OCI-M2 (cell line): ENCODE data around the gene UCHL1.

ENCODE experiments used
- DNase-seq: peaks from one replicate; lab custom pipeline; 2025; ENCODE audit not compliant: unreplicated experiment; lab: John Stamatoyannopoulos, UW

UCHL1 gene

DNA sequence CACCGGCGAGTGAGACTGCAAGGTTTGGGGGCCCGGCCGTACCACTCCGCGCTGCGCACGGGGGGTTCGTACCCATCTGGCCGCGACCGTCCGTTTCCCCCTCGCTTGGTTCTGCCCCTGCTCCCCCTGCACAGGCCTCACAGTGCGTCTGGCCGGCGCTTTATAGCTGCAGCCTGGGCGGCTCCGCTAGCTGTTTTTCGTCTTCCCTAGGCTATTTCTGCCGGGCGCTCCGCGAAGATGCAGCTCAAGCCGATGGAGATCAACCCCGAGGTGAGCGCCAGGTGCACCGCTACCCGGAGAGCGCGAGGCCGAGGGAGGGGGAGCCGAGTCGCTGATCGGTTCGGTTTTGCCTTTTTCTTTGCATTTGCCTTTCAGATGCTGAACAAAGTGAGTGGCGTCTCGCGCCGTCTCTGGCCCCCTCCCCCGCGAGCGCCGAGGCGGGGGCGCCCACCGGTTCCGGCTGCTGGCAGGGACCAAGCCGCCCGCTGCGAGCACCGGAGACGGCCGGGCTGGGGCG is at the start of gene UCHL1:
TSS of gene UCHL1 (plus strand) at position 189 of the 517 bp plus-strand sequence. CDS start at position 238, 49 bp downstream.
- no peak for DNase-seq

DNA sequence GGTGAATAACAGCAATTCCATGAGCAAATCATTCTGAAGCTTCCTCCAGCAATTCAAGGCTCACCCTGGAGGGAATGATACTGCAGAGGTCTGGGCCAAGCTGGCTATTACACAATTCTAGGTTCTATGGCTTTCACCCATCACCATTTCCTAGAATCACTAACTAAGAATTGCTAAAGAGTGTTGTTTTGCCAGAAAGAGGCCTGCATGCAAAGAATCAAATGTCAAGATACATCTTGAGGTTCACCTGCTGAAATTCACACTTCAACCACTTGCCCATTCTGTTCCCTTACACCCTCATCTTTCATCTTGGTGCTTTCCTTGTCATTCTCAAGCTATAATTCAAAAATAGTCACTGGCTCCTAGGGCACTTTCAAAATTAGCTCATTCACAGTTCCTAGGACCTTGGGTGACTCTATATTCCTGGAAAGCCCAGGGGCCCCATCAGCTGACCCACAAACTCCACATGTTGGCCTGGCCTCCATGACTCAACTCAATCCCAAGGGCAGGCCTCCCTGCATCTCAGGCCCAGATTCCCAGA is 49.4 kb upstream of the UCHL1 start:
- DNase-seq, result no peak

DNA sequence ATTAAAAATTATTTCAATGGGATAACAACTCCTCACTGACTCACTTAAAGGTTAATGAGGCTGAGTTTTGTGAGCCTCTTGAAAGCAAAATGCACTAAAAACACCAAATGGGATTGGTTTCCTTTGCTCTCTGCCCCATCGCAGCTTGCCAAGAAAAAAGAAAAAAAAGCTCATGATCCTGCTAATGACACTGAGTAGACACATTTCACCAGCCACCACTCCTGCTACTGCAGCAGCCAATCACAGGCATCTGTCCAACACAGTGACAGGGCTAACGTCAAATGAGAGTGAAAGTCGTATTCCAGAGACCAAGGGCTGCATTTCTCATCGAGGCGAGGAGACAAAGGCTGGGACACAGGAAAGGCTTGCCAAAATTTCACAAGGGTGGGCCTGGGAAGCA is 47.5 kb upstream of the UCHL1 start:
- DNase-seq, result no peak

DNA sequence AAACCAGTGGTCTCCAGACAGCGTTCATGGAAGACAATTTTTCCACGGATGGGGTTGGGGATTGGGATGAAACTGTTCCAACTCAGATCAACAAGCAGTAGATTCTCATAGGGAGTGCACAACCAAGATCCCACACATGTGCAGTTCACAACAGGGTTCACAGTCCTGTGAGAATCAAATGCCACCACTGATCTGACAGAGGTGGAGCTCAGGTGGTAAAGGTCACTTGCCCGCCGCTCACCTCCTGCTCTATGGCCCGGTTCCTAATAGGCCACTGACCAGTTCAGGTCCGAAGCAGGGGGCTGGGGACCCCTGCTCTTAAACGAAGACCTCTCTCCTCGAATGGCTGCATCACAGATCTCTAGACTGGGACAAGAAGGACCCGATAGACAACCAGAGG is 46.8 kb upstream of the UCHL1 start:
- DNase-seq, result no peak

DNA sequence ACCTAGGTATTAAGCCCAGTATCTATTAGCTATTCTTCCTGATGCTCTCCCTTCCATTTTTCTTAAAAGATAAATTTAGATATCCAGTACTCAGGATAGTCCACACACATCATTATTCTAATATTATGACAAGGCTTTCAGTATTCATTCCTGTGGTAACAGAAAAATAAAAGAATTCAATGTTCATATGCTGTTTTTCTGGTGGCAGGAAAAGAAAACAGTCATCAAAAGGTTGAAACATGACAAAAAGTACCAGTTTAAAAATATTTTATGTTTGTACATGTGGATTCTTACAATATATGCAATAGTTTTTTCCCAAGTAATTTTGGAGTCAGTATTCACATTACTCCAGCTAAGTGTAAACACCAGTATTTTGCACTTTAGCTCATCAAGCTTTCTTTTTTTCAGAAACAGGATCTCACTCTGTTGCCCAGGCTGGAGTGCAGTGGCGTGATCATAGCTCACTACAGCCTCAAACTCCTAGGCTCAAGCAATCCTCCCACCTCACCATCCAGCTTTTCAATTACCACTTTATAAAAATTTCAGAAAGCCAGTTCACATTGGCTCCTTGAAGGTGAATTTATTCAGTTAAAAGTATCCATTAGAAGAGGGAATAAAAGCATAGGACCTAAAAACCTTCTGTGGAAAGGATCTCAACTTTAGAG is 44.6 kb upstream of the UCHL1 start:
- no peak for DNase-seq

DNA sequence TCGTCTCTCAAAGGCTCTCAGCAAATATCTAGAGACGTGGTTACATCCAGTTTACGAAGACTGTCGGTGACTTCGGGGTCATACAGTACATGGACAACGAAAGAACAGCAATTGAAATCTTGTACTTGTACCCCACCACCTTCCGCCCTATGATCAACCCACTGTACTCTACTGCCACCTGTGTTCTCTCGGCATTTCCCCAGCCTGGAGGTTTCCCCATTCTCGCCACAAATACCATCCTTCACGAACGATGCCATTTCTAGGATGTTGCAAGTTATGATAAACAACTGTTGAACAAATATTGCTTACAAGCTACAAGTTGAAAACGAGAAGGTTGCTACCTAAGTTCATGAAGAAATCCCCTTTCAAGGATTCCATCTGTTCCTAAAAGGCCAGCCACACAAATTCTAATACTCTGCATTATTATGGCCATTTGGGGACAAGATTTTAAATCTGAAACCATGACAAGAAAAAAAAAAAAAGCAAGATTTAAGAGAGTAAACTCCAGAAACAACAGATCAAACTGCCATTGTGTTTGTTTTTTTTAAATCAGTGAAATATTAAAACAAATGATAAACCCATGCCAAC is 44.0 kb upstream of the UCHL1 start:
- no peak for DNase-seq

DNA sequence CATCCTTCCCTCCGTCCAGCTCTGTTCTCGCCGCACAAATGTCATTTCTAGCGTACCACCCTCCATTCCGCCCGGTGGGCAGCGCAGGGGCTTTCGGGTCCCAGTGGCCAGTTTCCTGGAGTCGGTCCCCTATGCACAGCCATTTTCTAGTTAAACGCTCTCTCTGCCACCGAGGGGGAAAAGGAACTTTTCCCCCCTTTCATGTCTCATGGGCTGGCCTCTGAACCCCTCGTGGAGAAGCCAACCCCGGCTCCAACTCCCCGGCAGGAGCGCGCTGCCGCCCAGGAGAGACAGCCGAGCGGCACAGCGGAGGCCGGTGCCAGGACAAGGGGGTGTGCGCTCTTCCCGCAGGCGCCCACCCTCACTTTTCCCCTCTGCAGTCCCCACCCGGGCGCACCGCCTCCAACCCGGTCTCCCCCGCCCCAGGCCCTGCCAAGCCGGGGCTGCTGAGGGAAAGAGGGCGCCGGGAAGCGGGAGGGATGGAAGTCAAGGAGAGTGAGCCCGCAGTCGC is 43.0 kb upstream of the UCHL1 start:
- no peak for DNase-seq

DNA sequence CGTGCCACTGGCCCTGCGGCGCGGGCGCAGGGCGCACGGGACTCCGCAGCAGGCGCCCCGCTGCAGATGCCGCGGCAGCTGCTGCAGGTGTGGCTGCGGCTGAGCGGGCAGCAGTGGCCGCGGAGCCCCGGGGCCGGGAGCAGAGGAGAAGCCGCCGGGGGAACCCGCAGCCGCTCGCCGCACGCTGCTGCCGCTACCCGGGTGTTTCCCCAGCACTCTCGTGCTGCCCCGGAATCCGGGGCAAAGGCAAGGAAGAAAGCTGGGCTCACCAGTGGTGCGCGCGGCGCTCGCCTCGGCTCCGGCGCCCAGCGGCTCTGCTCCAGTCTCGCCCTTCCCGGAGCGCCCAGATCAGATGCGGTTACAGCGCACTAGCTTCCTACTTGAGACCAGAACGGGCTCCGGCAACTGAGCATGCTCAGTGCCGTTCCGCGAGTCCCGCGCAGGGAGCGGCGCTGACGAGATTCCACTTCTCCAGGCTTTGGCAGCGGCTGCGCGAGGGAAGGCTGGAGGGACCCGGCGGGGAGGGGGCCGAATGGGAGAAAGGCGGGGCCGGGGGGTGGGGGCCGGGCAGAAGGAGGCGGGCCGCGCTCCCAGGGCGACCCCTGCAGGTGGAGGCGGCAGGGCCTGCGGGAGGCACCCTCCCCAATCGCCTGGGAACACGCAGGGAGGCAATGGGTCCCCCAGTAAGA is 42.4 kb upstream of the UCHL1 start, which contains the start of gene APBB2:
TSS of gene APBB2 (minus strand) at position 407 of the 689 bp plus-strand sequence. CDS start 181,288 bp downstream, outside the sequence.
- no peak for DNase-seq

DNA sequence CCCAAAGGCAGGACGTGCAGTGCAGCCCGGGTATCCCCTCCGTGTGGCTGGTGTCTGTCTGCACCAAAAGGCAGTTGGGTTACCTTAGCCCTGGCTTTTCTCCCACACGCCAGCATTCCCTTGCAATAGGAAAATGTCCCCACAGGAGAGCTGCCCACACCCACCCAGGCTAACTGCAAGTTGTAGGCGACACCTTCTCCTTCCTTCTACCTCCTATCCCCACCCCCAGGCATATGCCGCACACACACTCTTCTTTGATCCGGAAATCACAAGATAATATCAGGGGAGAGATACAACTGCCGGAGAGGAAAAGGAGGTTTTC is 41.9 kb upstream of the UCHL1 start:
- no peak for DNase-seq

DNA sequence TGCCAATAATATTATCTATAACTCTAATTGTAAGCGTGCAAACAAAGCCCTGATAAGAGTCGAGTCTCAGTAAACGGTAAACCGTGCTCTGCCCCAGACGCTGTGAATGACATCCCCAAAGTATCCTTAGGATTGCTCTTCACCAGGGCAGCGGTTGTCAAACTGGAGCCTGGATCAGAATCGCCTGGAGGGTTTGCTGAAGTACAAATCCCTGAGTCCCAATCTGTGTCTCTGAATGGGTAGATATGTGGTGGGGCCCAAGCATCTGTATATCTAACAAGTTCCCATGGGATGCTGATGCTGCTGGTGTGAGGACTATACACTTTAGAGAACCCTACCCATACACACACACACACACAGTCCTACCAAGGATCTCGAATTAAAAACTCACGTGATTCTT is 41.6 kb upstream of the UCHL1 start:
- no peak for DNase-seq

DNA sequence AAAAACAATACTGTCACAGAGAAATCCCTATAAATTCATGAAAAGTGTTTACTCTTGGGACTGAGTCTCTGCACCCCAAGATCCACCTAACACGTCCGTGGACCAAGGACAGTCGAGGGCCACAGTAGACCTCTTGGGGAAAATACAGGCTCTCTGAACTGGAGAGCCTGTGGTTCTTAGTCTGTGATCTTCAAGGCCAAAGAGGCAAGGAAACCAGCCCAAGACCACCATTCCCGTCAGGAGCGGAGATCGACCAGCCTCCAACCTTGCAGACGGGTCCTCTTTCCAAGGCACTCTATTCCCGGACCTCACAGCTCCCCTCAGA is 40.8 kb upstream of the UCHL1 start:
- no peak for DNase-seq

DNA sequence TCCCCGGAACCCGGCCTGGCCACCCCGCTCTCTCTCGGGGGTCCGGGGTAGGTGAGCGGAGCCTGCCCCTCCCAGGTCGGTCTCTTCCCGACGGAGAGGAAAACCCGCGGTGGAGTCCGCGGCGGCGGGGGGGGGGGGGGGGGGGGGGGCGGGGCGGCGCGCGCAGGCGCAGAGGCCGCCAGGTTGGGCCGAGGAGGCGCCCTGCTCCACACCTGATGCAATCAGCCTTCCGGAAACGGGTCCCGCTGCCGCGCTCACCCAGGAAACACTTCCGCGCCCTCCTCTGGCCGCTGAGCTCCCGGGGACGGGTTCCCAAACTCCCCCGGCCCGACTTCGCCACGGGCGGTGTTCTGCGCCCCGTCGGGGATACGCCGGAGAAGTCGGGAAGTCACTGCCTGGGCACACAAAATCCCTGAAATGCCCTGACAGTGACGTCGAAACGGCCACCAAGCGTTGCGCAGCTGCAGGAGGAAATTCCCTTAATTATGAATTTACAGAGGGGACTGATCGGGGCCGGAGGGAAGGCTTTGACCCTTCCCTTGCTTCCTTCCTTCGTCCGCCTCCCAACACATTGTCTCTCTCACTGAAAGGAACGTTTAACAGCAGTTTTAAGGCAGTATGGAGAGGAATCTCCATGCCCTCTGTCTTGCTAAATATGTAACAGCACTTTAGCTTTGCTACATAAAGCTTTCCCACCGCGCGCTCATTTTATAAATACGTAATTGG is 40.3 kb upstream of the UCHL1 start:
- DNase-seq, result no peak

DNA sequence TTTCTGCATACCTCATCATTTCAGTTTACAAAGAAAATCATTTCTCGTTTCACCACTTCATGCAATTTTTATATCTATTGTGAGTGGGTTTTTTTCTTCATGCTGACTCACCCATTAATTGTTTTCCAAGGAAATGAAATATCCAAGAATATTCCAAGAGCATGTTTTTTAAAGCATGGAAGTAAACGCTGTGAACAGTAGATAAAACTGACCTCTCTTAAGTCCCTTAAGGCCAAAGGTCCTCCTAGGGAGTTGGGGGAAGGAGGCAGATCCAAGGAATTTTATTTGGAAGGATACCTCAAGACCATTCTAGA is 39.8 kb upstream of the UCHL1 start:
- DNase-seq, result no peak

DNA sequence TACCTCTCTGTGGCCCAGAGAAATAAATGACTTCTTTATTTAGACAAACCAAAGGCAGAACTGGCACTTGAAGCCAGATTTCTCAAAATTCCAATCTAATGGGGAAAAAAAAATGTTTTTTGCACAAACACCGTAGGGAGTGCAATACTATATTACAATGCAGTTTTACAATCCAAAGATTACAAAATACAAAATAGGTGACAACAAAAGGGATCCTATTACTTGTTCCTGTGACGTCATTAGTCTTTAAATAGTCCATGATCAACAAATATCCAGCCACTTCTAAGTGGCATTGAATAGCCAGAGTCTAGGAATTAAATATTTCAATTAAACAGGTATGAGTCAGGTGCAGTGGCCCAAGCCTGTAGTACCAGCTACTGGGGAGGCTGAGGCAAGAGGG is 39.4 kb upstream of the UCHL1 start:
- no peak for DNase-seq

DNA sequence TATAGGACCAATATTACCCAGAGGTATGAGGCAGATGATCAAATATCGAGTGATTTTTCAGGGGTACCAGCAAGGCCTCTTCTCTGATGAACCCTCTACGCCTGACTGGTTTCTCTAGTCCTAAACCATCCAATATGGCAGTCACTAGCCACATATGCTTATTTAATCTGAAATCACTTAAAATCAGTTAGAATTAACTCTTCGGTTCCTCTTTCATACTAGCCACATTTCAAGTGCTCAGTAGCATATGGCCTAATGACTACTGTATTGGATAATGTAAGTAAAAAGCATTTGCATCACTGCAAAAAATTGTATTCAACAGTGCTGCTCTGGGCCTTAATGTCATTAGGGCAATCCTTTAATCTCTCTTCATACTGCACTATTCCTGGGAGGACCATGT is 38.0 kb upstream of the UCHL1 start:
- DNase-seq, result no peak

DNA sequence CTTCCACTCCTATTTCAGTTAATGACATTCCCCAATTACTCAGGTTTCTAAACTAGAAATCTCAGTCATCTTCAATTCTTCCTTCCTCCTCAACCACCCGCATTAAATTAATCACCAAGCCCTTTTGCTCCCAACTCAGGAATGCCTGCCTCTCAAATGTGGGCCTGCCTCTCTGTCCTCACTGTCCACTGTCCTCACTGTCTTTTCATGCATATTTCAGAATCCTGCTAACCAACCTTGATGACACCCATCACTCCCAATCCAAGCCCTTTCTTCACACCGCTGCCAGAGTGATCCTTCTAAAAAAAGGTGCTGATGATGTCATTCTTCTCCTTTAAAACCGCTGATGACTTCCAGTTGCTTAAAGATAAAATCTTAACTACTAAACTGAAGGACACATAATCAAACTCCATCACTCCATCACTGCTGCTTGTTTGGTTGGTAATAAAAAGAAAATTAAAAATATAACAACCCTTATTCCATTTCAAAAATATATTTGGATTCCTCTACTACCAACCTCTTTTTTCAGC is 37.2 kb upstream of the UCHL1 start:
- no peak for DNase-seq

DNA sequence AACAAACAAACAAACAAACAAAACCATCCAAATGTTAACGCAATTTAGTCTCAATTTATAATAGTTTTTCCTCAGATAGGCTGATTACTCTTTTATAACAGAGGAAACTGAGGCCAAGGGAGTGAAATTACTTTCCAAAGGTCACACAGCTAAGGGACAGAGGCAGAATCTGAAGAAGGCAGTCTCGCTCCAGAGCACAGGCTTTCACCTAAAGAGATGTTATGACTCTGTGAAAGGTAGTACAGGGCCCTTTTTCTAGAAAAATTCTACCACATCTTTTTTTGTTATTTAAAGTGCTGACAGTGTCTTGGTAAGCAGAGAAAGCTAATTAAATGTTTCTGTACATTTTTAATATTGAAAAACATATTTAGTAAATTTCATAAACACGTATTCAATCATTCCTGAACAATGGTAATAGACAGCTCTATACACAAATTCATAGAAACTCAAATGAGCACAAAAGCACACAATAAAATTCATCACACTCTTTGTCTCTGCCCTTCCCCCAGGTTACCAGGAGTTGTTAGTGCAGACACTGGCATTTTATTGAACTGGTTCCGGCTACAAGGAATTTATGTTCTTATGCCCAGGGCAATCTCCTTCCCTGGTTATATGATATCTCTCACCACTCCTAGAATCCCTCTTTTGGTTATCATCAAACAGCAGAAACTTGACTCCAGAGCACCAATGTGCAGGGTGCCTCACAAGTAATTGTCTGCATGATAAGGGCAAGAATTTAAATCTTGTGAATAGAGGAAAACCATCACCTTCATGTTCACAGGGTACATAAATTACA is 34.7 kb upstream of the UCHL1 start:
- no peak for DNase-seq

DNA sequence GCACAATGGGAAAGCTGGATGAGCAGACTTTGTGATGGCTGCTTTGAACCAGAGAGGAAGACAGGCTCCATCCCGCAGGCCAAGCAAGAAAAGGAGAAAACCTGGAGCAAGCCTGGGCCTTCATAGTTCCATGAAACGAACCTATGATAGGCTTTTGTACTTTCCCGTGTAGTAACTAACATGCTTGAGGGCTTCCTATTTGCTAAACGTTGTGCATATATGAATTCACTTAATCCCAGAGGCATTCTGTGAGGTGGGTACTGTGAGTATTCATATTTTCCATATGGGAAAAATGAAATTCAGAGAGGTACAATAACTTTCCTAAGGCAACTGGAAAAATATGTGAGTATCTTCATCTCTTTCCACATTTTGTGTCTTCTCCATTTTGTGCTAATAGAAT is 28.8 kb upstream of the UCHL1 start:
- no peak for DNase-seq

DNA sequence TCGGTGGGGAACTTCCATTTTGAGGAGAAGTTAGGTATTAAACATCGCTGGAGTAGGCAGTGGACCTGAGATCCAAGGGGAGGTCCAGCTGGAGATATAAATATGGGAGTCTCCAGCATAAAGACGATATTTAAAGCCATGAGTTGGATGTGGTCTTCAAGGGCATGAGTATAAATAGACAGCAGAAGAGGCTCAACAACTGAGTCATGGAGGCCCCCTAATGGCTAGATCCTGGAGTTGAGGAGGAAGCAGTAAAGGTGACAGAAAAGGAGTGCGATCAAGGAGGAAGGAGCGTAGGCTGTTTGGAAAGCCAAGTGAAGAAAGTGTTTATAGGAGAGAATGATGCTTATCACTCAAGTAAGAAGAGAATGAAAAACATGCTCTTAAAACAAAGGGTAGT is 24.3 kb upstream of the UCHL1 start:
- DNase-seq, result no peak

DNA sequence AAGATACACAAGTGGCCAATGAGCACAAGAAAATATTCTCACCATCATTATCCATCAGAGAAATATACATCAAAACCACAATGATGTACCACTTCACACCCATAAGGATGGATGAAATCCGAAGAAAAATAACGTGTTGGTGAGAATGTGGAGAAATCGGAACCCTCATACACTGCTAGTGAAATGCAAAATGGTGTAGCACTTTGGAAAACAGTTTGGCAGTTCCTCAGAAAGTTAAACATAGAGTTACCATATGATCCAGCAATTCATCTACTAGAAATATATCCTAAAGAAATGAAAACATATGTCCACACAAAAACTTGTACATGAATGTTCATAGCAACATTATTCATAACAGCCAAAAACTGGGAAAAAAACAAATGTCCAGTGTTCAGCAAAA is 23.9 kb upstream of the UCHL1 start:
- no peak for DNase-seq
